ENCODE measurements around the gene EHBP1L1.
"Not testable (repeated sequence)": the region's sequence is repeated elsewhere in the genome, so short reads cannot be mapped to it uniquely, and the experiment has no call there.

EHBP1L1 gene

GRCh38 chr11:65560555-65561418, 15.1 kb upstream of the EHBP1L1 start:
- no peak for DNase-seq (ENCODE audit: low read depth in 2 of 2)

GRCh38 chr11:65562020-65562419, 13.8 kb upstream of the EHBP1L1 start:
- no peak for DNase-seq (ENCODE audit: low read depth in 2 of 2)

- DNase-seq (ENCODE audit: low read depth in 2 of 2) = no peak
Measured at GRCh38 chr11:65562788-65563187, 13.1 kb upstream of the EHBP1L1 start.

- no peak for DNase-seq (ENCODE audit: low read depth in 2 of 2)
Measured at GRCh38 chr11:65563601-65564000, 12.3 kb upstream of the EHBP1L1 start.

GRCh38 chr11:65564879-65565559, 10.8 kb upstream of the EHBP1L1 start:
- DNase-seq (ENCODE audit: low read depth in 2 of 2) = not testable (repeated sequence)

- DNase-seq (ENCODE audit: low read depth in 2 of 2) = no peak
Measured at GRCh38 chr11:65565624-65566453, 10.0 kb upstream of the EHBP1L1 start.

- DNase-seq (ENCODE audit: low read depth in 2 of 2) = no peak
Measured at GRCh38 chr11:65569164-65569972, 6.5 kb upstream of the EHBP1L1 start.

- peak; percentile 98 to 99 for DNase-seq (ENCODE audit: low read depth in 2 of 2)
Measured at GRCh38 chr11:65569973-65570918, 5.6 kb upstream of the EHBP1L1 start, which contains the start of gene ZNRD2. Gene ZNRD2 (plus strand): TSS chr11:65570477. CDS start chr11:65570492, 15 bp downstream.

GRCh38 chr11:65571420-65571819, 4.4 kb upstream of the EHBP1L1 start:
- DNase-seq (ENCODE audit: low read depth in 2 of 2) = no peak

- DNase-seq (ENCODE audit: low read depth in 2 of 2) = no peak
Measured at GRCh38 chr11:65571940-65572339, 3.9 kb upstream of the EHBP1L1 start.

- peak; percentile 85 to 87 for DNase-seq (ENCODE audit: low read depth in 2 of 2)
Measured at GRCh38 chr11:65572356-65573051, 3.3 kb upstream of the EHBP1L1 start, which contains the start of gene FAM89B. Gene FAM89B (plus strand): TSS chr11:65572538. CDS start chr11:65572670, 132 bp downstream.

- DNase-seq (ENCODE audit: low read depth in 2 of 2) = no peak
Measured at GRCh38 chr11:65573391-65574079, 2.3 kb upstream of the EHBP1L1 start.

GRCh38 chr11:65574109-65574810, 1.6 kb upstream of the EHBP1L1 start:
- DNase-seq (ENCODE audit: low read depth in 2 of 2) = peak; percentile 92 to 93

- DNase-seq (ENCODE audit: low read depth in 2 of 2) = no peak
Measured at GRCh38 chr11:65574811-65575567, 864 bp upstream of the EHBP1L1 start.

- DNase-seq (ENCODE audit: low read depth in 2 of 2) = no peak
Measured at GRCh38 chr11:65576232-65576866, 496 bp downstream of the EHBP1L1 start.

GRCh38 chr11:65576867-65577755, 1.3 kb downstream of the EHBP1L1 start:
- no peak for DNase-seq (ENCODE audit: low read depth in 2 of 2)
